Mesothelial cell of epicardium (in vitro differentiated cells): ENCODE data around the gene ANP32A. TPM values are rescaled to one million over a fixed set of nuclear protein-coding genes. Genes with fewer than 3 reads are reported as not detected.

Experiments used
- DNase-seq, 2 experiments: peaks; one replicate each; pipeline ENCODE4 v3.0.0; 2021; ENCODE audit warnings: low spot score in 2 of 2; ENCODE audit not compliant: unreplicated experiment in 2 of 2
- H3K27ac Mint-ChIP-seq: 2 replicates; pipeline ENCODE4 v1.8.0; 2021; ENCODE audit warnings: mixed read lengths
- H3K27me3 Mint-ChIP-seq: 2 replicates; pipeline ENCODE4 v1.8.0; 2021; ENCODE audit warnings: low read depth, mixed read lengths
- H3K36me3 Mint-ChIP-seq: 2 replicates; pipeline ENCODE4 v1.8.0; 2021; ENCODE audit warnings: mixed read lengths
- H3K4me1 Mint-ChIP-seq: 2 replicates; pipeline ENCODE4 v1.8.0; 2021; ENCODE audit warnings: mixed read lengths
- H3K4me3 Mint-ChIP-seq: 2 replicates; pipeline ENCODE4 v1.8.0; 2021; ENCODE audit warnings: mild to moderate bottlenecking, moderate library complexity, mixed read lengths
- H3K9me3 Mint-ChIP-seq: 2 replicates; pipeline ENCODE4 v1.8.0; 2021; ENCODE audit warnings: mixed read lengths
- total RNA-seq: library from RNA; stranded (reverse); gene quantifications from 3 replicates; pipeline ENCODE4 v1.2.1, GENCODE V29; 2021
- TF ChIP-seq, protein P1 (sequence below): fragments of 200-600 bp; sonication (generic); IDR thresholded peaks from one replicate; pipeline ENCODE4 v1.5.0; 2021; ENCODE audit warnings: antibody characterized with exemption; ENCODE audit not compliant: unreplicated experiment

ANP32A gene
- total RNA-seq, 1 donor from 2014 or later = 183 TPM

DNA sequence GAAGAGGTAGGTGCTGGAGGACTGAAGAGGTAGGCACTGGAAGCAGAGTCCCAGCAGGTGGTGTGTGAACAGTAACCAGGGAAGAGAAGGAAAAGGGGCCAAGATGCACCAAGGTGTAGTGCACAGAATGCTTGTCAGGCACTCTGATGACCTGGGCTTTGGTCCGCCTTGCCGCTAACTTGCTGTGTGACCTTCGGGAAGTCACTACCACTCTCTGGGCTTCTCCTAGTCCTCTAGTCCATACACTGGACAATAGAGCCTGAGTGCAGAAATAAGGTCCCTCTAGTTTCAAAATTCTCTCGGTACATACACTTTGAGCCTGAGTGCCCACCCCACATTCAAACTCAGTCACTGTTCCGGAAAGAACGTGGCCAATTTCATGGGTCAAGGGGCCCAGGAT lies 24.1 kb downstream of the ANP32A start:
- no peak for DNase-seq
- Mint-ChIP-seq H3K27ac (peak overlapping the region; percentile 69), H3K4me1 (peaks cover 57% of the 10 kb centered on the region), H3K36me3 (no peaks in the 10 kb centered on the region), H3K4me3 (no peak overlapping the region), H3K27me3 (no peaks in the 10 kb centered on the region), H3K9me3 (no peaks in the 10 kb centered on the region)
- TF ChIP-seq, protein P1, sequence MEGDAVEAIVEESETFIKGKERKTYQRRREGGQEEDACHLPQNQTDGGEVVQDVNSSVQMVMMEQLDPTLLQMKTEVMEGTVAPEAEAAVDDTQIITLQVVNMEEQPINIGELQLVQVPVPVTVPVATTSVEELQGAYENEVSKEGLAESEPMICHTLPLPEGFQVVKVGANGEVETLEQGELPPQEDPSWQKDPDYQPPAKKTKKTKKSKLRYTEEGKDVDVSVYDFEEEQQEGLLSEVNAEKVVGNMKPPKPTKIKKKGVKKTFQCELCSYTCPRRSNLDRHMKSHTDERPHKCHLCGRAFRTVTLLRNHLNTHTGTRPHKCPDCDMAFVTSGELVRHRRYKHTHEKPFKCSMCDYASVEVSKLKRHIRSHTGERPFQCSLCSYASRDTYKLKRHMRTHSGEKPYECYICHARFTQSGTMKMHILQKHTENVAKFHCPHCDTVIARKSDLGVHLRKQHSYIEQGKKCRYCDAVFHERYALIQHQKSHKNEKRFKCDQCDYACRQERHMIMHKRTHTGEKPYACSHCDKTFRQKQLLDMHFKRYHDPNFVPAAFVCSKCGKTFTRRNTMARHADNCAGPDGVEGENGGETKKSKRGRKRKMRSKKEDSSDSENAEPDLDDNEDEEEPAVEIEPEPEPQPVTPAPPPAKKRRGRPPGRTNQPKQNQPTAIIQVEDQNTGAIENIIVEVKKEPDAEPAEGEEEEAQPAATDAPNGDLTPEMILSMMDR = no peak

DNA sequence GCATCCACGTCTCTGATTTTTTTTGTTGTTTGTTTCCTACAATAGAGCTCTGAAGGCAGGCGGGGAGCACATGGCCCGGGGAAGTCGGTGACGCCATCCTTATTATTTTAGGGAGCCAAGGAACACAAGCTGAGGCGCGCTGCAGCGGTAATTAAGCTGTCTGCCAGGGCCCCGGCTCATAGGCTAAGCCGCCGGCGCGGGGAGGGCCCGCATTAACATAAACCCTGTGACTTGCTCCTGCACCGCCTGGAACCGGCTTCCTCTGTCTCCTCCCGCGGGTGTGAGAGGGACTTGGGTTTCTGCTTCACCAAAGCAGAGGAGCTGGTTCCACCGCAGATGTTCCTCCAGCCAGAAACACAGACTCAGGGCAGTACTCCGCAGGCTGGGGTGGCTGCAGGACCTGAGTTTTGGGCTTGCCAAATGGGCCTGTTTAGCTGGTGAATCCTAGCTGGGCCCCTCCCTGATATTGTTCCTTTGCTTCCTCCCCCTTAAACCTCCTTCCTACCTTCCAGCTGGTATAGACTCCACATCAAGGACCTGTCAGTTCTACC lies 25.3 kb downstream of the ANP32A start:
- H3K4me3 Mint-ChIP-seq = peak overlapping the region; percentile 31
- no peaks in the 10 kb centered on the region for H3K36me3 Mint-ChIP-seq
- TF ChIP-seq, protein P1 = no peak
- no peaks in the 10 kb centered on the region for H3K27me3 Mint-ChIP-seq
- H3K27ac Mint-ChIP-seq = peak overlapping the region; percentile 90
- peaks cover 69% of the 10 kb centered on the region for H3K4me1 Mint-ChIP-seq
- peak; percentile 44 to 72 for DNase-seq
- H3K9me3 Mint-ChIP-seq = no peaks in the 10 kb centered on the region

DNA sequence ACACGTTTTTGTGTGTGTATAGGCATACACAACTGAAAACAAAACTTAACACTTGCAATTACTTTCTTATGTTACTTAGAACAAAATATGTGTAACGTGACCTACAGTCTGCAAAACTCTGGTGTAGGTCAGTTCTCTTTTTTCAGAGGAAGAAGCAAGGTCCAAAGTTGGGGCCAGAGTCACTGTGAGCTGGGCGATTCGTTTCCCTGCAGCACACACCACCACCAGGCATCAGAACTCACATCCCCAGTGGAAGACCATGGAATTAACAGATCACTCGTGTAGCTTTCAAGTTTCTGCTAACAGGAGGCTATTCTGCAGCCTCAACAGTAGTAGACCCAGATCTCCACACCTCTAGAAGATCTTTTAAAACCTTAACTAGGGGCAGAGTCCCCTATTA lies 25.8 kb downstream of the ANP32A start:
- Mint-ChIP-seq H3K4me3 (peak overlapping the region; percentile 31), H3K27ac (peak overlapping the region; percentile 90), H3K9me3 (no peaks in the 10 kb centered on the region), H3K27me3 (no peaks in the 10 kb centered on the region), H3K36me3 (no peaks in the 10 kb centered on the region), H3K4me1 (peaks cover 74% of the 10 kb centered on the region)
- TF ChIP-seq, protein P1 = no peak
- no peak for DNase-seq

GRCh38 chr15:68794307-68794706 lies 26.4 kb downstream of the ANP32A start:
- TF ChIP-seq, protein P1 = no peak
- Mint-ChIP-seq H3K36me3 (no peaks in the 10 kb centered on the region), H3K9me3 (no peaks in the 10 kb centered on the region), H3K27ac (peak overlapping the region; percentile 90), H3K4me3 (no peak overlapping the region), H3K27me3 (no peaks in the 10 kb centered on the region), H3K4me1 (peaks cover 79% of the 10 kb centered on the region)
- DNase-seq = no peak

DNA sequence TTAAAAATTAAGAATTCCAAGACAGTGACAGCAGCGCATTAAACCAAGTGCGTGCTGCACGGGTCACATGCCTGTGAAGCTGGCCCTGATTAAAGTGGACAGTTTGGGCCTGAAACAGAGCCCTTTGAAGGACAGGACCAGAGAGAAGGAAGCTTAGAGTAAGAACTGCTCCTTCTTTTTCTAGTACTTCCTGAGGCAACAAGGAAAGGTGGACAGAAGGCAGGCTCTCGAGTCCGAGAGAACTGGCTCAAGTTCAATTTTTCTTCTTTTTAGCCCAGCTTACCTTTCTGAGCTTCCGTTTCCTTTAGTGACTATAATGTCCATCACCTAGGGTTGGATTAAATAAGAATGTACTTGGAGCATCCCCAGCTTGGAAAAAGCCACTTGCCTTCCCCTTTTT lies 26.9 kb downstream of the ANP32A start:
- H3K36me3 Mint-ChIP-seq = no peaks in the 10 kb centered on the region
- no peaks in the 10 kb centered on the region for H3K27me3 Mint-ChIP-seq
- H3K27ac Mint-ChIP-seq = peak overlapping the region; percentile 74
- TF ChIP-seq, protein P1 = no peak
- H3K4me1 Mint-ChIP-seq = peaks cover 77% of the 10 kb centered on the region
- no peak overlapping the region for H3K4me3 Mint-ChIP-seq
- no peak for DNase-seq
- H3K9me3 Mint-ChIP-seq = no peaks in the 10 kb centered on the region
